MM.1S (cell line): ENCODE results near the gene SFMBT1.

Source experiments
- DNase-seq: peaks from one replicate; pipeline ENCODE4 v3.0.0-alpha.2; 2015
- H2AFZ ChIP-seq: fragments of 300-600 bp; sonication (generic); 2 replicates; pipeline ENCODE4 v1.6.0; 2016; ENCODE audit warnings: antibody characterized with exemption, low read length
- H3F3A ChIP-seq: fragments of 300-600 bp; sonication (generic); 2 replicates; pipeline ENCODE4 v1.6.1; 2016; ENCODE audit warnings: mild to moderate bottlenecking, antibody characterized with exemption, low read length, moderate library complexity, mixed read lengths; ENCODE audit not compliant: insufficient read depth
- H3K27ac ChIP-seq: fragments of 300-600 bp; sonication (generic); 2 replicates; pipeline ENCODE4 v1.5.1; 2016; ENCODE audit warnings: mild to moderate bottlenecking, low read length
- H3K27me3 ChIP-seq: fragments of 300-600 bp; sonication (generic); replicated peaks from 2 replicates; pipeline ENCODE4 v1.6.0; 2016; ENCODE audit warnings: low read length; ENCODE audit not compliant: insufficient read depth
- H3K36me3 ChIP-seq: fragments of 300-600 bp; sonication (generic); replicated peaks from 2 replicates; pipeline ENCODE4 v1.6.1; 2016; ENCODE audit warnings: mild to moderate bottlenecking, low read length, mixed read lengths; ENCODE audit not compliant: insufficient read depth
- H3K4me1 ChIP-seq: fragments of 300-600 bp; sonication (generic); 2 replicates; pipeline ENCODE4 v1.6.1; 2016; ENCODE audit warnings: low read length, mixed read lengths
- H3K4me2 ChIP-seq: fragments of 300-600 bp; sonication (generic); 2 replicates; pipeline ENCODE4 v1.6.0; 2016; ENCODE audit warnings: low read depth, low read length
- H3K4me3 ChIP-seq: fragments of 300-600 bp; sonication (generic); 2 replicates; pipeline ENCODE4 v1.5.1; 2016; ENCODE audit warnings: low read length, mixed read lengths
- H3K79me2 ChIP-seq: fragments of 300-600 bp; sonication (generic); 2 replicates; pipeline ENCODE4 v1.6.1; 2016; ENCODE audit warnings: mixed run types, low read length, mixed read lengths
- H3K9ac ChIP-seq: fragments of 300-600 bp; sonication (generic); 2 replicates; pipeline ENCODE4 v1.6.1; 2016; ENCODE audit warnings: low read length, mixed read lengths
- H3K9me2 ChIP-seq: fragments of 300-600 bp; sonication (generic); replicated peaks from 2 replicates; pipeline ENCODE4 v1.6.1; 2016; ENCODE audit warnings: mild to moderate bottlenecking, low read length, mixed read lengths; ENCODE audit not compliant: insufficient read depth
- H3K9me3 ChIP-seq: fragments of 300-600 bp; sonication (generic); replicated peaks from 2 replicates; pipeline ENCODE4 v1.6.1; 2016; ENCODE audit warnings: mild to moderate bottlenecking, low read length, mixed read lengths; ENCODE audit not compliant: insufficient read depth
- H4K20me1 ChIP-seq: fragments of 300-600 bp; sonication (generic); 2 replicates; pipeline ENCODE4 v1.6.1; 2016; ENCODE audit warnings: mild to moderate bottlenecking, low read length, moderate library complexity, mixed read lengths; ENCODE audit not compliant: insufficient read depth
- EZH2 ChIP-seq: fragments of 300-600 bp; sonication (generic); optimal IDR thresholded peaks from 2 replicates; pipeline ENCODE3; 2017; ENCODE audit warnings: low read depth, mild to moderate bottlenecking, antibody characterized with exemption, low read length, mixed read lengths
- EZH2phosphoT487 ChIP-seq: fragments of 300-600 bp; sonication (generic); IDR thresholded peaks from 2 replicates; pipeline ENCODE4 v1.6.1; 2018; ENCODE audit warnings: antibody characterized with exemption, low read length
- TF ChIP-seq, protein P1 (sequence below): fragments of 300-600 bp; sonication (generic); IDR thresholded peaks from 2 replicates; pipeline ENCODE4 v1.5.1; 2016; ENCODE audit warnings: antibody characterized with exemption, low read length, mixed read lengths

Gene SFMBT1

DNA sequence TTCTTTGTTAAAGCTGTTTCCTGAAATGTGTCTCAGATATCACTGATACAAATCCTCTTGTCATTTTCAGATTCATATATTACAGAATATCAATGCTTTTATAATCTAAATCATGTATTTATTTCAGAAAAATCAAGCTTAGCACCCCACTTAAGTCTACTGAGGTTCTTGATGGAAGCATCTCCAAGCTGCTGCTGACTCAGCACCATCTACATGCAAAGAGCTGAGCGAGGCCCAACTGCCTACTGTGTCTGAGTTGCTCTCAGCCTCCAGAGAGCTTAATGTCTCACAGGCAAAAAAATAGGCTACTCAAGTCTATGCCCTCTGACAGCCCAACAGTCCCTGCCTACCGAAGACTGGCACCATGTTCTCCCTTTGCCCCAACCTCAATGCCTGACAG lies 119.3 kb downstream of the SFMBT1 start:
- no peaks in the 10 kb centered on the region for H3K9me3 ChIP-seq
- no peak overlapping the region for H3K9ac ChIP-seq
- H2AFZ ChIP-seq = no peak overlapping the region
- no peak overlapping the region for H3K4me2 ChIP-seq
- H3K27ac ChIP-seq = no peak overlapping the region
- H3K79me2 ChIP-seq = no peaks in the 10 kb centered on the region
- no peaks in the 10 kb centered on the region for H3K4me1 ChIP-seq
- no peaks in the 10 kb centered on the region for H3K9me2 ChIP-seq
- H3K4me3 ChIP-seq = no peak overlapping the region
- no peaks in the 10 kb centered on the region for H4K20me1 ChIP-seq
- H3K36me3 ChIP-seq = no peaks in the 10 kb centered on the region
- TF ChIP-seq EZH2 (no peak), EZH2phosphoT487 (no peak)
- TF ChIP-seq, protein P1, sequence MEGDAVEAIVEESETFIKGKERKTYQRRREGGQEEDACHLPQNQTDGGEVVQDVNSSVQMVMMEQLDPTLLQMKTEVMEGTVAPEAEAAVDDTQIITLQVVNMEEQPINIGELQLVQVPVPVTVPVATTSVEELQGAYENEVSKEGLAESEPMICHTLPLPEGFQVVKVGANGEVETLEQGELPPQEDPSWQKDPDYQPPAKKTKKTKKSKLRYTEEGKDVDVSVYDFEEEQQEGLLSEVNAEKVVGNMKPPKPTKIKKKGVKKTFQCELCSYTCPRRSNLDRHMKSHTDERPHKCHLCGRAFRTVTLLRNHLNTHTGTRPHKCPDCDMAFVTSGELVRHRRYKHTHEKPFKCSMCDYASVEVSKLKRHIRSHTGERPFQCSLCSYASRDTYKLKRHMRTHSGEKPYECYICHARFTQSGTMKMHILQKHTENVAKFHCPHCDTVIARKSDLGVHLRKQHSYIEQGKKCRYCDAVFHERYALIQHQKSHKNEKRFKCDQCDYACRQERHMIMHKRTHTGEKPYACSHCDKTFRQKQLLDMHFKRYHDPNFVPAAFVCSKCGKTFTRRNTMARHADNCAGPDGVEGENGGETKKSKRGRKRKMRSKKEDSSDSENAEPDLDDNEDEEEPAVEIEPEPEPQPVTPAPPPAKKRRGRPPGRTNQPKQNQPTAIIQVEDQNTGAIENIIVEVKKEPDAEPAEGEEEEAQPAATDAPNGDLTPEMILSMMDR = no peak
- DNase-seq = no peak
- no peaks in the 10 kb centered on the region for H3K27me3 ChIP-seq
- H3F3A ChIP-seq = no peaks in the 10 kb centered on the region

DNA sequence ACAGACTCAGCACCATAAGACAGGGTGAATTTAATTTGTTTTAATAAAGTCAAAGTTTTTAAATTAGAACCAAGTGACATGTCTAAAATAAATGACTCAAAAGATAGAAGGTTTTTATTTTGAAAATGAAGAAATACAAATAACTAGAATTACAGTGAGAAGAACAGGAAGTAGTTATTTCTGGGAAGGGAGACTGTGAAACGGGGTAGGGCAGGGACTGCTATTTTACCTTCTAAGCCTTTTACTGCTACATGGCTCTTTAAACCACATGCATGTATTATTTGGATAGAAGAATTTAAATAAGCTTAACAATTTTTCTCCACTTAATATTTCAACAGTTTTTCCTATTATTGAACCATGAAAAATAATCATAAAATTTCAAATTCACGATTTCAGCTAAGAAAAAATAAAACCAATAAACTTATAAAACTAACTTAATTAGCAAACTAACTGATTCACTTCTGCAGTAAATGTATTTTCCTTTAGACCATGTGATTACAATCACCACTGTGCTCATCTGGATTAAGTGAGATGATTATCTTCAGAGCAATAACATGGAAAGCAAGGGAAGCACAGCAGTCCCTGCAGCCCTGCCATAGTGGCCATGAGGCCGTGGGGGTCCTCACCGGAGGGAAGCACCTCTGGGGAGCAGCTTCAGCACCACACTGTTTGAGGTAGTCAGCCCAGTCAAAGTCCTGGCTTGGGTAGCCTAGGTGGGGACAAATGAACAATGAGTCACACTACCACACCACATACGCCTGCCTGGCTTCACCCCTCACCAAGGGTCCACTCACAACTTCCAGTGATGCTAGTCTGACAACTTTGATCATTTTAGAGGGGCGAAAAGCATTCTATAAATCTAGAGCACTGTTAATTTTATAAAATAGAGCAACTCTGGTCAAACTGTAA lies 120.2 kb downstream of the SFMBT1 start:
- Histone ChIP-seq H3K36me3 (no peaks in the 10 kb centered on the region), H3K9me3 (no peaks in the 10 kb centered on the region), H3K9me2 (no peaks in the 10 kb centered on the region), H3K4me3 (no peak overlapping the region), H4K20me1 (no peaks in the 10 kb centered on the region), H3K27me3 (no peaks in the 10 kb centered on the region), H2AFZ (no peak overlapping the region), H3K4me2 (no peak overlapping the region), H3F3A (no peaks in the 10 kb centered on the region), H3K4me1 (no peaks in the 10 kb centered on the region), H3K9ac (no peak overlapping the region), H3K79me2 (no peaks in the 10 kb centered on the region), H3K27ac (no peak overlapping the region)
- no peak for TF ChIP-seq EZH2phosphoT487
- no peak for DNase-seq

DNA sequence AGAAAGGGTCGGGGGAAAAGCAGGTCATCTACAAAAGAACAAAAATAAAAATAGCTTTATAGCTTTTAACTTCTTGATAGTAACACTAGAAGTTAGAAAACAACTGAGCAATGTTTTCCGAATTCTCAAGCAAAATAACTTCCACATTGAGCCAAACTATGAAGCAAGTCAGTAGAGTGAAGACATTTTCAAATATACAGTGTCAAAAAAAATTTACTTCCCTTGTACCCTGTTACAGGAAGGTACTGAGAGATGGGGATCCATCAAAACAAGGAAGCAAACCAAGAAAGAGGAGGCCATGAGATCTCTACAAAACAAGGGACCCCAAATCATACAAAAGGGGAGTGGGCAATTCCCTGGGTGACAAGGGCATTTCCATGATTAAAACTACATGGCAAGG lies 121.9 kb downstream of the SFMBT1 start:
- H2AFZ ChIP-seq = no peak overlapping the region
- DNase-seq = no peak
- H3K27me3 ChIP-seq = no peaks in the 10 kb centered on the region
- H3K9me3 ChIP-seq = no peaks in the 10 kb centered on the region
- TF ChIP-seq, protein P1 = no peak
- no peak for TF ChIP-seq EZH2
- TF ChIP-seq EZH2phosphoT487 = no peak
- no peaks in the 10 kb centered on the region for H3K36me3 ChIP-seq
- no peak overlapping the region for H3K27ac ChIP-seq
- no peaks in the 10 kb centered on the region for H3K9me2 ChIP-seq
- H3K9ac ChIP-seq = no peak overlapping the region
- no peak overlapping the region for H3K4me3 ChIP-seq
- no peaks in the 10 kb centered on the region for H3K79me2 ChIP-seq
- H3K4me2 ChIP-seq = no peak overlapping the region
- no peaks in the 10 kb centered on the region for H4K20me1 ChIP-seq
- H3F3A ChIP-seq = no peaks in the 10 kb centered on the region
- no peaks in the 10 kb centered on the region for H3K4me1 ChIP-seq

DNA sequence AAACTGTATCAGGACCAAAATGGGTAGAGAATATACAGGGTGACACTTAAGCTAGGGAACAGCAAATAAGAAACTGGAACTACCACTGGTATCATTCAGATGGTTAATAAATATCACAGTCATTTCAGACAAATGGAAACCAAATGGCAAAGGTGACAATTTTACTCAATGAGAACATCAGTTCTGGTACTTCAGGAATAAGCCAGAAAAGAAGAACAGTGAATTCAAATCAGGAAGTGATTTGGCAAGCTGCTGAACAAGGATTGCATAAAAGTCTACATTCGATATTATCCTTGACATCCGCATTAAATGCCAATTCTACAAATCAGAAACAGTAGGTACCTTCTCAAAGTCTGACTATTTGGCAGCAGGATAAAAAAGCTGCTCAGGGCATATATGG lies 125.0 kb downstream of the SFMBT1 start:
- Histone ChIP-seq H3K27me3 (no peaks in the 10 kb centered on the region), H3K4me3 (no peak overlapping the region), H3K4me2 (no peak overlapping the region), H3F3A (no peaks in the 10 kb centered on the region), H3K9me3 (no peaks in the 10 kb centered on the region), H3K27ac (no peak overlapping the region), H3K4me1 (no peaks in the 10 kb centered on the region), H3K9me2 (no peaks in the 10 kb centered on the region), H3K79me2 (no peaks in the 10 kb centered on the region), H4K20me1 (no peaks in the 10 kb centered on the region), H2AFZ (no peak overlapping the region), H3K36me3 (no peaks in the 10 kb centered on the region), H3K9ac (no peak overlapping the region)
- TF ChIP-seq EZH2phosphoT487 = no peak
- TF ChIP-seq, protein P1 = no peak
- TF ChIP-seq EZH2 = no peak
- no peak for DNase-seq
